CD14-positive monocyte (primary cell): ENCODE results near the gene FBXO4. TPM values are rescaled to one million over a fixed set of nuclear protein-coding genes. Genes with fewer than 3 reads are reported as not detected.

Source experiments
- DNase-seq, 3 donors: peaks; one replicate each; pipeline ENCODE4 v3.0.0-alpha.2; 2011 to 2022
- H2AFZ ChIP-seq: 2 replicates; pipeline ENCODE4 v1.6.0; 2012; ENCODE audit warnings: mild to moderate bottlenecking, low read depth, low read length, inconsistent platforms; ENCODE audit not compliant: insufficient read depth, poor library complexity, severe bottlenecking
- H3K27ac ChIP-seq, 2 donors: 1 replicate in 1 of 2; 2 replicates in 1 of 2; pipeline ENCODE4 v1.5.1; 2012 to 2013; ENCODE audit warnings: low read length in 2 of 2, control low read depth in 1 of 2, inconsistent platforms in 1 of 2, low read depth in 1 of 2, mild to moderate bottlenecking in 1 of 2
- H3K27me3 ChIP-seq, 2 donors: one replicate each; pipeline versions ENCODE4 v1.6.0 to v1.6.1; 2011 to 2013; ENCODE audit warnings: low read length in 2 of 2; ENCODE audit not compliant: control insufficient read depth in 2 of 2, insufficient read depth in 2 of 2
- H3K36me3 ChIP-seq, 2 donors: replicated peaks in 1 of 2; 1 replicate in 1 of 2; 2 replicates in 1 of 2; pipeline versions ENCODE4 v1.5.1 to v1.6.1; 2012 to 2013; ENCODE audit warnings: low read length in 2 of 2, control low read depth in 1 of 2, inconsistent platforms in 1 of 2, mild to moderate bottlenecking in 1 of 2; ENCODE audit not compliant: insufficient read depth in 2 of 2, control insufficient read depth in 1 of 2
- H3K4me1 ChIP-seq, 2 donors: 1 replicate in 1 of 2; 2 replicates in 1 of 2; pipeline versions ENCODE4 v1.5.1 to v1.6.1; 2012 to 2013; ENCODE audit warnings: low read length in 2 of 2, control low read depth in 1 of 2, inconsistent platforms in 1 of 2, mild to moderate bottlenecking in 1 of 2, moderate library complexity in 1 of 2; ENCODE audit not compliant: insufficient read depth in 2 of 2, control insufficient read depth in 1 of 2
- H3K4me2 ChIP-seq: replicated peaks from 2 replicates; pipeline ENCODE3; 2012; ENCODE audit warnings: low read length, moderate library complexity, mild to moderate bottlenecking; ENCODE audit not compliant: poor library complexity, severe bottlenecking; ENCODE audit errors: extremely low read depth
- H3K4me3 ChIP-seq, 3 experiments: fragments of 200-600 bp in 1 of 3; sonication (generic) in 1 of 3; replicated peaks in 1 of 3; 1 replicate in 2 of 3; 2 replicates in 1 of 3; pipeline ENCODE4 v1.5.1; 2011 to 2013; ENCODE audit warnings: low read length in 3 of 3, mild to moderate bottlenecking in 3 of 3, control low read depth in 2 of 3, low read depth in 2 of 3, inconsistent platforms in 1 of 3, moderate library complexity in 1 of 3
- H3K79me2 ChIP-seq: 2 replicates; pipeline ENCODE4 v1.6.0; 2012; ENCODE audit warnings: mild to moderate bottlenecking, control low read depth, inconsistent platforms, low read length, moderate library complexity; ENCODE audit not compliant: insufficient read depth
- H3K9ac ChIP-seq: 2 replicates; pipeline ENCODE4 v1.6.0; 2017; ENCODE audit warnings: low read length, mild to moderate bottlenecking; ENCODE audit not compliant: insufficient read depth, poor library complexity, severe bottlenecking
- H3K9me3 ChIP-seq, 2 donors: replicated peaks in 1 of 2; 1 replicate in 1 of 2; 2 replicates in 1 of 2; pipeline versions ENCODE4 v1.5.1 to v1.6.1; 2012 to 2013; ENCODE audit warnings: low read length in 2 of 2, control low read depth in 1 of 2; ENCODE audit not compliant: control insufficient read depth in 1 of 2, insufficient read depth in 1 of 2
- H4K20me1 ChIP-seq: 2 replicates; pipeline ENCODE4 v1.6.0; 2012; ENCODE audit warnings: mild to moderate bottlenecking, low read length, control low read depth, moderate library complexity; ENCODE audit not compliant: insufficient read depth
- H3K27ac Mint-ChIP-seq, 7 donors: one replicate each; pipeline ENCODE4 v1.8.0; 2020; ENCODE audit warnings: mild to moderate bottlenecking in 7 of 7, mixed read lengths in 7 of 7, moderate library complexity in 6 of 7, inconsistent platforms in 2 of 7
- H3K27me3 Mint-ChIP-seq, 3 donors: one replicate each; pipeline ENCODE4 v1.8.0; 2021 to 2022; ENCODE audit warnings: low read depth in 3 of 3, mild to moderate bottlenecking in 3 of 3, mixed read lengths in 3 of 3, moderate library complexity in 3 of 3, inconsistent platforms in 1 of 3
- H3K36me3 Mint-ChIP-seq, 2 donors: one replicate each; pipeline ENCODE4 v1.8.0; 2020; ENCODE audit warnings: mixed read lengths in 2 of 2, inconsistent platforms in 1 of 2, mild to moderate bottlenecking in 1 of 2
- H3K4me1 Mint-ChIP-seq: one replicate; pipeline ENCODE4 v1.8.0; 2020; ENCODE audit warnings: mild to moderate bottlenecking, mixed read lengths
- H3K4me3 Mint-ChIP-seq, 2 donors: one replicate each; pipeline ENCODE4 v1.8.0; 2020; ENCODE audit warnings: mild to moderate bottlenecking in 2 of 2, mixed read lengths in 2 of 2, moderate library complexity in 1 of 2
- H3K9me3 Mint-ChIP-seq, 7 donors: one replicate each; pipeline ENCODE4 v1.8.0; 2020 to 2022; ENCODE audit warnings: mixed read lengths in 7 of 7, mild to moderate bottlenecking in 6 of 7, moderate library complexity in 6 of 7, inconsistent platforms in 2 of 7
- WGBS: methylation state at CpG from one replicate; pipeline ENCODE4 v1.1.5; 2013; ENCODE audit warnings: missing lambda C conversion rate; ENCODE audit not compliant: insufficient coverage; 5-methylcytosine and 5-hydroxymethylcytosine counted together
- intact Hi-C, 2 donors: fragments of 100-400 bp; cut with micrococcal nuclease; formaldehyde crosslinking; loops; one replicate each; pipeline versions ENCODE4 v1.15.0 to v1.15.1; 2023
- polyA plus RNA-seq, 3 donors: library from polyadenylated mRNA; depleted of rRNA in 1 of 3; unstranded in 2 of 3; stranded (reverse) in 1 of 3; fragments of 300-500 nt in 2 of 3; fragments of >200 nt in 1 of 3; fragmentation: Illumina TruSeq in 2 of 3; gene quantifications; 1 replicate in 2 of 3; 2 replicates in 1 of 3; pipeline ENCODE4 v1.2.3, GENCODE V29; 2012 to 2021
- TF ChIP-seq, protein P1 (sequence below): fragments of 200-600 bp; IDR thresholded peaks from one replicate; pipeline ENCODE4 v1.8.0; 2022; ENCODE audit warnings: antibody characterized with exemption, mild to moderate bottlenecking

FBXO4 gene
- polyA plus RNA-seq, 3 donors = 3.7 to 10.4 (median 8.7) TPM

DNA sequence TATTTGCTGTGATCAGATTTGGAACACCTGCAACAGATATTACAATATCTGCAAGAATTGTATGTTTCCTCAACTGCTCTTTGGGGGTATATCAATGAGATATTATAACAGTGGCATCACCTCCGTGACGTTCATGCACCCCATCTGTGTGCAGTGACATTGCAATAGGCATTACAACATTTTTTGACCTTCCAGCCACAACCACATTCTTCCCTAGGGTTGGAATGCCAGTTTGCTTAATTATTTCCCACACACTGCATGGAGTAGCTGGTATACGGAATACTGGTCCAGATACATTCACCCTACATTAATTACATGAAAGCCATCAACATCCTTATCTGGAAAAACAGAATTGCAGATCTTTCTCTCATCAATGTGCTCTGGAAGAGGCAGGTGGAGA is 42.3 kb downstream of the FBXO4 start:
- H3K4me2 ChIP-seq = no peak overlapping the region
- no peak overlapping the region for H3K9ac ChIP-seq
- H3K4me3 ChIP-seq = no peak overlapping the region
- Mint-ChIP-seq H3K27me3 (peaks cover 0 to 1% (median 0%) of the 10 kb centered on the region in 3 donors), H3K27ac (no peak overlapping the region), H3K4me1 (no peaks in the 10 kb centered on the region), H3K9me3 (peaks cover 4 to 9% (median 7%) of the 10 kb centered on the region in 7 donors), H3K4me3 (no peak overlapping the region), H3K36me3 (no peaks in the 10 kb centered on the region)
- H3K27me3 ChIP-seq = no peaks in the 10 kb centered on the region
- intact Hi-C loops = no loop called here
- no peak overlapping the region for H3K27ac ChIP-seq
- no CpG with 5 or more reads among the region's 3 CpGs for WGBS
- no peaks in the 10 kb centered on the region for H3K4me1 ChIP-seq
- no peak overlapping the region for H2AFZ ChIP-seq
- H3K36me3 ChIP-seq = no peaks in the 10 kb centered on the region
- no peaks in the 10 kb centered on the region for H3K79me2 ChIP-seq
- no peak for DNase-seq
- TF ChIP-seq, protein P1, sequence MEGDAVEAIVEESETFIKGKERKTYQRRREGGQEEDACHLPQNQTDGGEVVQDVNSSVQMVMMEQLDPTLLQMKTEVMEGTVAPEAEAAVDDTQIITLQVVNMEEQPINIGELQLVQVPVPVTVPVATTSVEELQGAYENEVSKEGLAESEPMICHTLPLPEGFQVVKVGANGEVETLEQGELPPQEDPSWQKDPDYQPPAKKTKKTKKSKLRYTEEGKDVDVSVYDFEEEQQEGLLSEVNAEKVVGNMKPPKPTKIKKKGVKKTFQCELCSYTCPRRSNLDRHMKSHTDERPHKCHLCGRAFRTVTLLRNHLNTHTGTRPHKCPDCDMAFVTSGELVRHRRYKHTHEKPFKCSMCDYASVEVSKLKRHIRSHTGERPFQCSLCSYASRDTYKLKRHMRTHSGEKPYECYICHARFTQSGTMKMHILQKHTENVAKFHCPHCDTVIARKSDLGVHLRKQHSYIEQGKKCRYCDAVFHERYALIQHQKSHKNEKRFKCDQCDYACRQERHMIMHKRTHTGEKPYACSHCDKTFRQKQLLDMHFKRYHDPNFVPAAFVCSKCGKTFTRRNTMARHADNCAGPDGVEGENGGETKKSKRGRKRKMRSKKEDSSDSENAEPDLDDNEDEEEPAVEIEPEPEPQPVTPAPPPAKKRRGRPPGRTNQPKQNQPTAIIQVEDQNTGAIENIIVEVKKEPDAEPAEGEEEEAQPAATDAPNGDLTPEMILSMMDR = no peak
- no peaks in the 10 kb centered on the region for H4K20me1 ChIP-seq
- H3K9me3 ChIP-seq = peaks cover 0 to 7% of the 10 kb centered on the region in 2 donors

DNA sequence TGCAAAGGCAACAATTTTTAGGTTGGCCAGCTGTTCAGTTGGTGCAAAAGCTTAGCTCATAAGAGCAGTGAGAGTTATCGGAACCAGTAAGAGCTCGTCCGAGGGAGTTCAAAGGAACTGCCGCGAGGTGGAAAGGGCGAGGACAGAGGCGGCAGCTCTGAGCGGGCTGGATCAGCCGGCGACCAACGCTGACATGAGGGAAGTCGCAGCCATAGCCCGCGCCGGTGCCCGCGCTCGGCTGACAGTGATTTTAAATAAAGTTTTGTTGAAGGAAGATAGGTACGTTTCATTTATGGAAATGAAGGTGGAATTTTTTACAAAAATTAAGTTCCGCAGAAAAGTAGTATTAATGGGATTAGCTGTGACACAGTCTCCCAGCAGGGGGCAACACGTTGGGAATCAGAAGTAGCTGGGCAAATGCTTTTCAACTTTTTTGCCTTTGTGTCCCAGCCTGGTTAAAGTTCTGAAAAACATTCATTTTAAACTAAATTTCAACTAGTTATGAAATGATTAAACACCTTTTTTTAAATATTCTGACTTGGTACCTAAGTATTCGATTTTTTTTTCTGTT is 43.2 kb downstream of the FBXO4 start:
- WGBS = 93% methylated on average over 20 of the region's 22 CpGs
- Histone ChIP-seq H3K9me3 (peaks cover 0 to 7% of the 10 kb centered on the region in 2 donors), H4K20me1 (no peaks in the 10 kb centered on the region), H2AFZ (no peak overlapping the region), H3K4me2 (no peak overlapping the region), H3K27ac (no peak overlapping the region), H3K4me3 (no peak overlapping the region), H3K4me1 (no peaks in the 10 kb centered on the region), H3K36me3 (no peaks in the 10 kb centered on the region), H3K79me2 (no peaks in the 10 kb centered on the region), H3K9ac (no peak overlapping the region), H3K27me3 (no peaks in the 10 kb centered on the region)
- Mint-ChIP-seq H3K27me3 (peaks cover 0 to 1% (median 0%) of the 10 kb centered on the region in 3 donors), H3K4me3 (no peak overlapping the region), H3K9me3 (peaks cover 4 to 13% (median 6%) of the 10 kb centered on the region in 7 donors), H3K4me1 (no peaks in the 10 kb centered on the region), H3K36me3 (no peaks in the 10 kb centered on the region), H3K27ac (no peak overlapping the region)
- no peak for DNase-seq
- TF ChIP-seq, protein P1 = no peak
- intact Hi-C loops = no loop called here
